Measurements from ENCODE around the gene ENTREP3. TPM values are rescaled to one million over a fixed set of nuclear protein-coding genes. Genes with fewer than 3 reads are reported as not detected.

The ENTREP3 gene
- polyA plus RNA-seq, 1 donor (not counting 4 experiments of a cell fraction or from before 2014, with no cell fraction given), result 8.8 TPM

- dilution Hi-C loops (cut with MboI; ENCODE audit: extremely low pct_ligation_motif_present, low sequenced_read_pairs), result no loop called here
- Histone ChIP-seq H3K9me3 (ENCODE audit: control insufficient read depth, low read depth, low read length) (no peaks in the 10 kb centered on the region), H3K36me3 (ENCODE audit: control insufficient read depth in 2 of 2, extremely low read depth in 1 of 2, insufficient read depth in 2 of 2, low read length in 2 of 2) (no peaks in the 10 kb centered on the region), H3K27ac (ENCODE audit: control insufficient read depth, insufficient read depth, low read length) (no peak within 1 kb of the TSS), H3K27me3 (ENCODE audit: control insufficient read depth, extremely low read depth, insufficient read depth, low read length) (no peaks in the 10 kb centered on the region), H3K9ac (ENCODE audit: control insufficient read depth, extremely low read depth, insufficient read depth, low read length) (no peak within 1 kb of the TSS), H3K4me1 (ENCODE audit: control insufficient read depth, extremely low read depth, insufficient read depth, low read length) (peaks cover 11% of the 10 kb centered on the region), H3K4me2 (ENCODE audit: control insufficient read depth, extremely low read depth, insufficient read depth, low read depth, low read length) (no peak within 1 kb of the TSS), H3K79me2 (ENCODE audit: control insufficient read depth, insufficient read depth, low read length) (no peaks in the 10 kb centered on the region), H3K9me1 (ENCODE audit: control insufficient read depth, extremely low read depth, insufficient read depth, low read length) (no peaks in the 10 kb centered on the region), H4K20me1 (ENCODE audit: control insufficient read depth, extremely low read depth, insufficient read depth, low read length) (no peaks in the 10 kb centered on the region), H2AFZ (ENCODE audit: control insufficient read depth, low read length) (no peak within 1 kb of the TSS), H3K4me3 (ENCODE audit: control insufficient read depth in 2 of 3, extremely low read depth in 1 of 3, insufficient read depth in 2 of 3, low read depth in 1 of 3, low read length in 3 of 3) (no peak within 1 kb of the TSS)
- TF ChIP-seq CTCF (optimal IDR thresholded peaks at IDR 0.05 in 1 of 3, IDR thresholded peaks at IDR 0.05 in 1 of 3, conservative IDR thresholded peaks at IDR 0.05 in 1 of 3; ENCODE audit: extremely low read depth in 1 of 3, insufficient read depth in 2 of 3, low read length in 3 of 3) (no peak), EZH2 (IDR thresholded peaks at IDR 0.05; ENCODE audit: low read length) (no peak)
- FAIRE-seq (no peak), DNase-seq (ENCODE audit: low read depth, low spot score) (no peak)
Measured at GRCh38 chr1:155301342-155301841, 46.1 kb upstream of the ENTREP3 start, which contains the start of gene PKLR. TSS of gene PKLR (minus strand) at chr1:155301438. CDS start at chr1:155301395, 43 bp downstream.

- Histone ChIP-seq H3K36me3 (ENCODE audit: control insufficient read depth in 2 of 2, extremely low read depth in 1 of 2, insufficient read depth in 2 of 2, low read length in 2 of 2) (no peaks in the 10 kb centered on the region), H3K27me3 (ENCODE audit: control insufficient read depth, extremely low read depth, insufficient read depth, low read length) (peaks cover 4% of the 10 kb centered on the region), H3K79me2 (ENCODE audit: control insufficient read depth, insufficient read depth, low read length) (no peaks in the 10 kb centered on the region), H3K4me1 (ENCODE audit: control insufficient read depth, extremely low read depth, insufficient read depth, low read length) (peaks cover 7% of the 10 kb centered on the region), H3K9ac (ENCODE audit: control insufficient read depth, extremely low read depth, insufficient read depth, low read length) (no peak overlapping the region), H3K27ac (ENCODE audit: control insufficient read depth, insufficient read depth, low read length) (no peak overlapping the region), H4K20me1 (ENCODE audit: control insufficient read depth, extremely low read depth, insufficient read depth, low read length) (no peaks in the 10 kb centered on the region), H2AFZ (ENCODE audit: control insufficient read depth, low read length) (no peak overlapping the region), H3K9me3 (ENCODE audit: control insufficient read depth, low read depth, low read length) (no peaks in the 10 kb centered on the region), H3K9me1 (ENCODE audit: control insufficient read depth, extremely low read depth, insufficient read depth, low read length) (no peaks in the 10 kb centered on the region), H3K4me3 (ENCODE audit: control insufficient read depth in 2 of 3, extremely low read depth in 1 of 3, insufficient read depth in 2 of 3, low read depth in 1 of 3, low read length in 3 of 3) (no peak overlapping the region), H3K4me2 (ENCODE audit: control insufficient read depth, extremely low read depth, insufficient read depth, low read depth, low read length) (no peak overlapping the region)
- TF ChIP-seq EZH2 (IDR thresholded peaks at IDR 0.05; ENCODE audit: low read length), result no peak
- no peak for TF ChIP-seq CTCF (optimal IDR thresholded peaks at IDR 0.05 in 1 of 3, IDR thresholded peaks at IDR 0.05 in 1 of 3, conservative IDR thresholded peaks at IDR 0.05 in 1 of 3; ENCODE audit: extremely low read depth in 1 of 3, insufficient read depth in 2 of 3, low read length in 3 of 3)
- DNase-seq (ENCODE audit: low read depth, low spot score) (no peak), FAIRE-seq (no peak)
- dilution Hi-C loops (cut with MboI; ENCODE audit: extremely low pct_ligation_motif_present, low sequenced_read_pairs), result no loop called here
Measured at GRCh38 chr1:155300553-155301329, 45.5 kb upstream of the ENTREP3 start.
